WTC11 (cell line): ENCODE measurements around the gene MMP17.

Experiments
- ATF3 ChIP-seq: sonication (generic); formaldehyde crosslinking; conservative IDR thresholded peaks from 2 replicates; pipeline ENCODE4 v1.8.1; 2022; ENCODE audit warnings: mild to moderate bottlenecking, missing genetic modification reagents
- CREB1 ChIP-seq: sonication (generic); formaldehyde crosslinking; IDR thresholded peaks from 2 replicates; pipeline ENCODE4 v1.8.0; 2023; ENCODE audit warnings: mild to moderate bottlenecking, missing genetic modification reagents
- MAX ChIP-seq: sonication (generic); formaldehyde crosslinking; IDR thresholded peaks from 2 replicates; pipeline ENCODE4 v1.8.0; 2022; ENCODE audit warnings: mild to moderate bottlenecking, missing genetic modification reagents
- TF ChIP-seq, protein P1 (sequence below): fragments of 200-600 bp; IDR thresholded peaks from 2 replicates; pipeline ENCODE4 v1.8.0; 2022; ENCODE audit warnings: antibody characterized with exemption
- TF ChIP-seq, protein P2 (sequence below): sonication (generic); formaldehyde crosslinking; IDR thresholded peaks from 2 replicates; pipeline ENCODE4 v1.8.0; 2022; ENCODE audit warnings: mild to moderate bottlenecking, missing genetic modification reagents
- TF ChIP-seq, protein P3 (sequence below): sonication (generic); formaldehyde crosslinking; IDR thresholded peaks from 2 replicates; pipeline ENCODE4 v1.8.0; 2023; ENCODE audit warnings: missing genetic modification reagents, mild to moderate bottlenecking, borderline replicate concordance

DNA sequence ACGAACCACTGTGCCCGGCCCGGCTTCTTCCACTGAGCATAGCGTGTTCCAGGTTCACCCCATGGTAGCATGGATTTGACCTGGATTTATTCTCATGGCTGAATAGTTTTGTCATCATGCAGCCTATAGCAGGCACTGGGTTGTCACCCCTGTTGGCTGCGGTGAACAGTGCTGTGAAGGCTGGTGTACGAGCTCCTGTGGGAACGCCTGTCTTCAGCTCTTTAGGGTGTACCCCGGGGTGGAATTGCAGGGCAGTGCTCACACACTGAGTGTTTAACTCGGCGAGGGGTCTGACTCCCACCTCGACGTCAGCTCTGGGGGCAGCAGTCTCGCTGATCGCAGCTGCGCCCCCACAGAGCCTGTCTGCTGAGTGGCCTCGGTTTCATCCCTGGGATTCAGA, 15.3 kb downstream of the MMP17 start:
- TF ChIP-seq, protein P1, sequence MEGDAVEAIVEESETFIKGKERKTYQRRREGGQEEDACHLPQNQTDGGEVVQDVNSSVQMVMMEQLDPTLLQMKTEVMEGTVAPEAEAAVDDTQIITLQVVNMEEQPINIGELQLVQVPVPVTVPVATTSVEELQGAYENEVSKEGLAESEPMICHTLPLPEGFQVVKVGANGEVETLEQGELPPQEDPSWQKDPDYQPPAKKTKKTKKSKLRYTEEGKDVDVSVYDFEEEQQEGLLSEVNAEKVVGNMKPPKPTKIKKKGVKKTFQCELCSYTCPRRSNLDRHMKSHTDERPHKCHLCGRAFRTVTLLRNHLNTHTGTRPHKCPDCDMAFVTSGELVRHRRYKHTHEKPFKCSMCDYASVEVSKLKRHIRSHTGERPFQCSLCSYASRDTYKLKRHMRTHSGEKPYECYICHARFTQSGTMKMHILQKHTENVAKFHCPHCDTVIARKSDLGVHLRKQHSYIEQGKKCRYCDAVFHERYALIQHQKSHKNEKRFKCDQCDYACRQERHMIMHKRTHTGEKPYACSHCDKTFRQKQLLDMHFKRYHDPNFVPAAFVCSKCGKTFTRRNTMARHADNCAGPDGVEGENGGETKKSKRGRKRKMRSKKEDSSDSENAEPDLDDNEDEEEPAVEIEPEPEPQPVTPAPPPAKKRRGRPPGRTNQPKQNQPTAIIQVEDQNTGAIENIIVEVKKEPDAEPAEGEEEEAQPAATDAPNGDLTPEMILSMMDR = no peak
- TF ChIP-seq CREB1 (CRISPR knock-in tag) = no peak
- TF ChIP-seq, protein P2, sequence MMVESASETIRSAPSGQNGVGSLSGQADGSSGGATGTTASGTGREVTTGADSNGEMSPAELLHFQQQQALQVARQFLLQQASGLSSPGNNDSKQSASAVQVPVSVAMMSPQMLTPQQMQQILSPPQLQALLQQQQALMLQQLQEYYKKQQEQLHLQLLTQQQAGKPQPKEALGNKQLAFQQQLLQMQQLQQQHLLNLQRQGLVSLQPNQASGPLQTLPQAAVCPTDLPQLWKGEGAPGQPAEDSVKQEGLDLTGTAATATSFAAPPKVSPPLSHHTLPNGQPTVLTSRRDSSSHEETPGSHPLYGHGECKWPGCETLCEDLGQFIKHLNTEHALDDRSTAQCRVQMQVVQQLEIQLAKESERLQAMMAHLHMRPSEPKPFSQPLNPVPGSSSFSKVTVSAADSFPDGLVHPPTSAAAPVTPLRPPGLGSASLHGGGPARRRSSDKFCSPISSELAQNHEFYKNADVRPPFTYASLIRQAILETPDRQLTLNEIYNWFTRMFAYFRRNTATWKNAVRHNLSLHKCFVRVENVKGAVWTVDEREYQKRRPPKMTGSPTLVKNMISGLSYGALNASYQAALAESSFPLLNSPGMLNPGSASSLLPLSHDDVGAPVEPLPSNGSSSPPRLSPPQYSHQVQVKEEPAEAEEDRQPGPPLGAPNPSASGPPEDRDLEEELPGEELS (CRISPR knock-in tag) = no peak
- TF ChIP-seq ATF3 = no peak
- TF ChIP-seq, protein P3, sequence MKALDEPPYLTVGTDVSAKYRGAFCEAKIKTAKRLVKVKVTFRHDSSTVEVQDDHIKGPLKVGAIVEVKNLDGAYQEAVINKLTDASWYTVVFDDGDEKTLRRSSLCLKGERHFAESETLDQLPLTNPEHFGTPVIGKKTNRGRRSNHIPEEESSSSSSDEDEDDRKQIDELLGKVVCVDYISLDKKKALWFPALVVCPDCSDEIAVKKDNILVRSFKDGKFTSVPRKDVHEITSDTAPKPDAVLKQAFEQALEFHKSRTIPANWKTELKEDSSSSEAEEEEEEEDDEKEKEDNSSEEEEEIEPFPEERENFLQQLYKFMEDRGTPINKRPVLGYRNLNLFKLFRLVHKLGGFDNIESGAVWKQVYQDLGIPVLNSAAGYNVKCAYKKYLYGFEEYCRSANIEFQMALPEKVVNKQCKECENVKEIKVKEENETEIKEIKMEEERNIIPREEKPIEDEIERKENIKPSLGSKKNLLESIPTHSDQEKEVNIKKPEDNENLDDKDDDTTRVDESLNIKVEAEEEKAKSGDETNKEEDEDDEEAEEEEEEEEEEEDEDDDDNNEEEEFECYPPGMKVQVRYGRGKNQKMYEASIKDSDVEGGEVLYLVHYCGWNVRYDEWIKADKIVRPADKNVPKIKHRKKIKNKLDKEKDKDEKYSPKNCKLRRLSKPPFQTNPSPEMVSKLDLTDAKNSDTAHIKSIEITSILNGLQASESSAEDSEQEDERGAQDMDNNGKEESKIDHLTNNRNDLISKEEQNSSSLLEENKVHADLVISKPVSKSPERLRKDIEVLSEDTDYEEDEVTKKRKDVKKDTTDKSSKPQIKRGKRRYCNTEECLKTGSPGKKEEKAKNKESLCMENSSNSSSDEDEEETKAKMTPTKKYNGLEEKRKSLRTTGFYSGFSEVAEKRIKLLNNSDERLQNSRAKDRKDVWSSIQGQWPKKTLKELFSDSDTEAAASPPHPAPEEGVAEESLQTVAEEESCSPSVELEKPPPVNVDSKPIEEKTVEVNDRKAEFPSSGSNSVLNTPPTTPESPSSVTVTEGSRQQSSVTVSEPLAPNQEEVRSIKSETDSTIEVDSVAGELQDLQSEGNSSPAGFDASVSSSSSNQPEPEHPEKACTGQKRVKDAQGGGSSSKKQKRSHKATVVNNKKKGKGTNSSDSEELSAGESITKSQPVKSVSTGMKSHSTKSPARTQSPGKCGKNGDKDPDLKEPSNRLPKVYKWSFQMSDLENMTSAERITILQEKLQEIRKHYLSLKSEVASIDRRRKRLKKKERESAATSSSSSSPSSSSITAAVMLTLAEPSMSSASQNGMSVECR (CRISPR knock-in tag) = no peak
- no peak for TF ChIP-seq MAX (CRISPR knock-in tag)
